GM18858 (cell line): ENCODE measurements around the gene HMGXB4.

Experiments
- ATAC-seq: cut with Tn5 transposase; IDR thresholded peaks from one replicate; pipeline ENCODE4 v1.9.1; 2021; ENCODE audit not compliant: unreplicated experiment

Gene HMGXB4

GRCh38 chr22:35325209-35325608, 67.9 kb downstream of the HMGXB4 start:
- no peak for ATAC-seq

- ATAC-seq: no peak
These were observed 69.7 kb downstream of the HMGXB4 start for GRCh38 chr22:35326854-35327562.

- ATAC-seq: no peak
These were observed 70.6 kb downstream of the HMGXB4 start for GRCh38 chr22:35327690-35328471.

- no peak for ATAC-seq
These were observed 71.2 kb downstream of the HMGXB4 start for GRCh38 chr22:35328472-35328885.

- no peak for ATAC-seq
These were observed 72.0 kb downstream of the HMGXB4 start for GRCh38 chr22:35329114-35329847.

GRCh38 chr22:35330258-35330861, 73.1 kb downstream of the HMGXB4 start:
- ATAC-seq: no peak

GRCh38 chr22:35332278-35332677, 75.0 kb downstream of the HMGXB4 start:
- no peak for ATAC-seq

- no peak for ATAC-seq
These were observed 75.9 kb downstream of the HMGXB4 start for GRCh38 chr22:35333220-35333619.

- no peak for ATAC-seq
These were observed 76.7 kb downstream of the HMGXB4 start for GRCh38 chr22:35334004-35334403.

GRCh38 chr22:35335468-35335867, 78.2 kb downstream of the HMGXB4 start:
- no peak for ATAC-seq

GRCh38 chr22:35335936-35336781, 78.9 kb downstream of the HMGXB4 start:
- no peak for ATAC-seq

GRCh38 chr22:35337932-35338331, 80.6 kb downstream of the HMGXB4 start:
- ATAC-seq: no peak

- ATAC-seq: no peak
These were observed 84.0 kb downstream of the HMGXB4 start for GRCh38 chr22:35341090-35341874.

GRCh38 chr22:35342390-35342789, 85.1 kb downstream of the HMGXB4 start:
- no peak for ATAC-seq

- no peak for ATAC-seq
These were observed 86.6 kb downstream of the HMGXB4 start for GRCh38 chr22:35343664-35344550.

- no peak for ATAC-seq
These were observed 87.8 kb downstream of the HMGXB4 start for GRCh38 chr22:35344956-35345690.
